Colonic mucosa (tissue), 4 donors: Measurements from ENCODE around the gene BEST3. TPM values are rescaled to one million over a fixed set of nuclear protein-coding genes. Genes with fewer than 3 reads are reported as not detected.

Experiments
- DNase-seq: peaks from one replicate; pipeline ENCODE4 v3.0.0-alpha.2; 2020
- H3K27ac ChIP-seq: fragments of 200-600 bp; one replicate; pipeline ENCODE4 v1.8.0; 2021
- H3K27me3 ChIP-seq: fragments of 200-600 bp; one replicate; pipeline ENCODE4 v1.8.0; 2021
- H3K36me3 ChIP-seq: fragments of 200-600 bp; one replicate; pipeline ENCODE4 v1.8.0; 2021
- H3K4me1 ChIP-seq: fragments of 200-600 bp; one replicate; pipeline ENCODE4 v1.8.0; 2021; ENCODE audit warnings: mild to moderate bottlenecking
- H3K4me3 ChIP-seq: fragments of 200-600 bp; one replicate; pipeline ENCODE4 v1.8.0; 2021
- H3K9ac ChIP-seq, 2 donors: one replicate each; pipeline ENCODE4 v1.7.0; 2013; ENCODE audit warnings: control low read depth in 2 of 2, low read depth in 2 of 2, low read length in 2 of 2
- H3K9me3 ChIP-seq: fragments of 200-600 bp; one replicate; pipeline ENCODE4 v1.8.0; 2021
- CTCF ChIP-seq: fragments of 200-600 bp; IDR thresholded peaks from one replicate; pipeline ENCODE4 v1.8.0; 2022; ENCODE audit warnings: antibody characterized with exemption, mild to moderate bottlenecking
- intact Hi-C: fragments of 100-400 bp; cut with DNase I; formaldehyde crosslinking; loops from one replicate; pipeline ENCODE4 v1.14.1; 2022
- total RNA-seq, 2 donors: library from RNA; stranded (reverse); fragmentation: NEBNext Ultra II Directional in 1 of 2; extraction: Animal tissue kit (Norgen Biotek cat#: 25700) in 1 of 2; gene quantifications; one replicate each; pipeline ENCODE4 v1.2.1, GENCODE V29; 2021
- donor health status: healthy.
- donor health status: DM: no; HTN: no; CAD: no.
- donor health status: DM: no; HTN: no; CAD: no.

The BEST3 gene
- total RNA-seq, 2 donors from 2014 or later = not detected

GRCh38 chr12:69621551-69621950, 77.6 kb downstream of the BEST3 start:
- H3K27ac ChIP-seq = no peak overlapping the region

DNA sequence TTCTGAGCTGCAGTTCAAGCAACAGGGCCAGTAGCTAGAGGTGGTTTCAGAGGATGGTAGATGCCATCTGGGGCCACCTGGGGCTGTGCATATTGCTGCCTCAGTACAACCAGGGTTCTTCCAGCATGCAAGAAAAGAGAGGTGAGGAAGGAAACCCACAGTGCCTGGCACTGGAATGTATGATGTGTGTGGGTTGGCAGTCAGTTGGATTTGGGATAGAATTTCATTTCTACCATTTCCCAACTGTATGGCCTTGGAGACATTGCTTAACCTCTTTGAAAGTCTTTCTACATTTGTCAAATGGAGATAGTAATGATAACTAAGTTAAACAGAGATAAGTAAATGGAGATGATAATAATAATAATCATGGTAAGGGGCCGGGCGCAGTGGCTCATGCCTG, 78.2 kb downstream of the BEST3 start:
- Histone ChIP-seq H3K27ac (no peak overlapping the region), H3K9ac (no peak overlapping the region), H3K4me3 (no peak overlapping the region), H3K9me3 (no peaks in the 10 kb centered on the region), H3K36me3 (no peaks in the 10 kb centered on the region), H3K4me1 (no peaks in the 10 kb centered on the region), H3K27me3 (no peaks in the 10 kb centered on the region)
- TF ChIP-seq CTCF = no peak
- intact Hi-C loops = no loop called here
- no peak for DNase-seq

More at GRCh38 chr12:69621551-69621950, 77.6 kb downstream of the BEST3 start:
- no peaks in the 10 kb centered on the region for H3K36me3 ChIP-seq
- intact Hi-C loops = no loop called here
- H3K27me3 ChIP-seq = no peaks in the 10 kb centered on the region
- TF ChIP-seq CTCF = no peak
- no peaks in the 10 kb centered on the region for H3K9me3 ChIP-seq
- no peak overlapping the region for H3K9ac ChIP-seq
- H3K4me3 ChIP-seq = no peak overlapping the region
- H3K4me1 ChIP-seq = no peaks in the 10 kb centered on the region
- DNase-seq = no peak

GRCh38 chr12:69620077-69620476, 79.0 kb downstream of the BEST3 start:
- no peak for DNase-seq
- no peaks in the 10 kb centered on the region for H3K4me1 ChIP-seq
- TF ChIP-seq CTCF = no peak
- H3K4me3 ChIP-seq = no peak overlapping the region
- H3K27me3 ChIP-seq = no peaks in the 10 kb centered on the region
- H3K27ac ChIP-seq = no peak overlapping the region
- H3K36me3 ChIP-seq = no peaks in the 10 kb centered on the region
- H3K9me3 ChIP-seq = no peaks in the 10 kb centered on the region
- H3K9ac ChIP-seq = no peak overlapping the region
- intact Hi-C loops = no loop called here

DNA sequence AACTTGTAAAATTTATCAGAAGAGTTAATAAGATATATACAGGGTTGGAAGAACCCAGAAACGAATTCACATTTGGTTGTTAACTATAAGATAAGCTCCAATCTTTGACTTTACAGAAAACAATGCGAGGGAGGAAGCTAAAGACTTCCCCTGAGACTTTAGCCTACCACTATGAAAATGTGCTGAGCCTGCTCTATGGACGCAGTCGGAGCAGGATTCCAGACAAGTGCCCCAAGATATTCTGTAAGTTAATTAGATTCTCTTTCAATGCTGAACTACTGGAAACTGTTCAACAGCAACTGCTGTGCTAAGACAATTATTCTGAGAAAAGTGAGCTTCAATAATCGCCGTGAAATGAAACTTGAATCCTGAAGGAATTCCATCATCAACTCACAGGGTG, 80.1 kb downstream of the BEST3 start:
- no peak for DNase-seq
- no peak for TF ChIP-seq CTCF
- intact Hi-C loops = no loop called here
- Histone ChIP-seq H3K4me3 (no peak overlapping the region), H3K36me3 (no peaks in the 10 kb centered on the region), H3K9me3 (no peaks in the 10 kb centered on the region), H3K27me3 (no peaks in the 10 kb centered on the region), H3K4me1 (no peaks in the 10 kb centered on the region), H3K27ac (no peak overlapping the region), H3K9ac (no peak overlapping the region)

DNA sequence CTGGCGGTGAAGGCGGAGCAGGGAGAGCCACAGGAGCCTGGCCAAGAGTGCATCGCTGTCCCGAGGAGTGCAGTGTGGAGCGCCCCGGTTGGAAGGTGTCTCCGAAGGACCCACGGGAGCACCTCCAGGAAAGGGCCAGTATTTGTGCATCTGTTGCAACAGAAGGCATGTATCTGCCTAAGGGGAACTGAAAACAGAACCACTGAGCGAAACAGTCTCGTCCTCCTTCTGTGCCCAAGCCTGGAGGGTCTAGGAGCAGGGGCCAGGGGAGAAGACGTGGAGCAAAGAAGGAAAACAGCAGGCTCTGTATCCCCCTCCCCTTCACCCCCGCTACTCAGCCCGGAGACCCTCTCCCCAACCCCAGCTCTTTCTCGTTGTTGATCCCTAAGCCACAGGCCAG, 83.1 kb downstream of the BEST3 start:
- Histone ChIP-seq H3K9ac (no peak overlapping the region), H3K4me3 (no peak overlapping the region), H3K27me3 (no peaks in the 10 kb centered on the region), H3K36me3 (no peaks in the 10 kb centered on the region), H3K27ac (no peak overlapping the region), H3K9me3 (no peaks in the 10 kb centered on the region), H3K4me1 (no peaks in the 10 kb centered on the region)
- no peak for DNase-seq
- TF ChIP-seq CTCF = no peak
- intact Hi-C loops = no loop called here

GRCh38 chr12:69613351-69613750, 85.8 kb downstream of the BEST3 start:
- no peak overlapping the region for H3K9ac ChIP-seq
- no peak for TF ChIP-seq CTCF
- H3K27me3 ChIP-seq = no peaks in the 10 kb centered on the region
- no peaks in the 10 kb centered on the region for H3K4me1 ChIP-seq
- no peak overlapping the region for H3K4me3 ChIP-seq
- DNase-seq = no peak
- H3K36me3 ChIP-seq = no peaks in the 10 kb centered on the region
- H3K9me3 ChIP-seq = no peaks in the 10 kb centered on the region
- intact Hi-C loops = no loop called here
- no peak overlapping the region for H3K27ac ChIP-seq
